Measurements from ENCODE around the gene PDE8A.

Gene PDE8A

DNA sequence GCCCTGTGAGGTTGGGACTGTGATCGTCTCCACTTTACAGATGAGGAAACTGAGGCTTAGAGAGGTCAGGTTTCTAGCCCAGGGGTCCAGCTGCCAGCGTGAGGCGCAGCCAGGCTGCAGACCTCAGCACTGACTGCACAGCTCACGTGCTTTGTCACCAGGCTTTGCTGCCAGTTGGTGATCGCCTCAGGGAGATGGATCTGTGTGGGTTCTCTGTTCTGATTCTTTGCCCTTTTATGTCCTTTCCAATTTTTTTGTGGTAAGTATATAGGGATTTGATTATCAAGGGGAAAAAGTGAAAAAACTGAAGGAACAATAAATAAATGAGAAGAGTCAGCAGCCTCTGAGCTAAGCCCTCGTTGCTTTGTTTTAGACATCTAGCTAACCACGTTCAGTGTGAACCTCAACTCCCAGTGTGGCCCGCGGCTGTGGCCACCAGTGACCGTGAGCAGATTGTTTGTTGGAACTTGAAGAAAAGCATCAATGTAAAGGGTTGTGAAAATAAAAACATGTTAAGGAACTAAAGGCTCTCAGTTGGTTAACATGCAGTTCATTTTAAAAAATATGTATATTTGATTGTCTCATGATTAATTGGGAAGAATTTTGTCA is 117.6 kb downstream of the PDE8A start:
- no peak for DNase-seq

DNA sequence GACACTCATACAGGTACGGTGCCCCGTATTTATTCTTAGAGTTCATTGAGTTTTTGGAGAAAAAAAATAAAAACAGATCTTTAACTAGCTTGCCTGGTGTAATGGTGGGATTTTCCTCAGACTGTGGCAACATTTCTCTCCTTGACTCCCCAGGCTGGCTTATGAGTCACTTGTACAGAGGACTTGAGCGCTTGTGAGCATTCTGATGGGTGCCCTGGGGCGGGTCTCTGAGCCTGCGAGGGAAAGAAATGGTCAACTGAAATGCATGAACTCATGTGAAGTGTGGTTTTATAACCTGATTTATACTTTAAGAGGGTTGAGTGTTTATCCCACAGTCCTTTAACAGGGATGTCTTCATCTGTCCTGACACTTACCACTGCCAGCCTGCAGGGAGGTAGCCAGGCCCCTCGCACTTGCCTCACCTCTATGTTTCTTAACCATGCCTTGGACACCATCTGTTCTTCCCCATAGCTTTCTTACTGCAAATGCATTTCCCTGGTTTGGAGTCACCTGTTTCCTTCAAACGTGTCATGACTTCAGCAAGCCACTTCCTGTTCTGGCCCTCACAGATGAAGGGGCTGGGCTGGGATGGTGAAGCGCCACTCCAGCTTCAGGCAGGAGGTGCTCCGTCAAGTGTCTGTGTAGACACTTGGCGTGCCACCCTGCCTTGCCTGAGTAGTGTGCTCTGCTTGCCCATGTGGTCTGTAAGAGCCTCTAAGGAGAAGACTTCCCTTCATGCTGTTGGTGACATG is 118.7 kb downstream of the PDE8A start:
- no peak for DNase-seq

DNA sequence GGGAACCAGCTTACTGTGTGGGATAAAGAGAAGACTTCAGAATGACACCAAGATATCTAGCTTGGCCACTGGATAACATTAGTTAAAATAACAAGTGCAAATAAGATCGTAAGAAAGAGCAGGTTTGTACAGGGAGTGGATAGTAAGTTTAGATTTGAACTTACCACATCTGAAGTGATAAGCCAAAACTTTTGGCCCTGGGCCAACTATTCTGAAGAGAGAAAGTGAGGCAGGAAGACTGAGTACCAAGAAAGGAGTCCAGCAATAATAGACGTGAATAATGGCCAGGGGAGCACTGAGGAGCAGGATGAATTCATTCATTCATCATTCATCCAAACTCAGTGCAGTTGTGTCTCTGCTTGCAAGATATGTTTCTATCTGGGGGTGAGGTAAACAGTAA is 122.9 kb downstream of the PDE8A start:
- DNase-seq = no peak

- no peak for DNase-seq
Measured at GRCh38 chr15:85108136-85108535, 126.5 kb downstream of the PDE8A start.

DNA sequence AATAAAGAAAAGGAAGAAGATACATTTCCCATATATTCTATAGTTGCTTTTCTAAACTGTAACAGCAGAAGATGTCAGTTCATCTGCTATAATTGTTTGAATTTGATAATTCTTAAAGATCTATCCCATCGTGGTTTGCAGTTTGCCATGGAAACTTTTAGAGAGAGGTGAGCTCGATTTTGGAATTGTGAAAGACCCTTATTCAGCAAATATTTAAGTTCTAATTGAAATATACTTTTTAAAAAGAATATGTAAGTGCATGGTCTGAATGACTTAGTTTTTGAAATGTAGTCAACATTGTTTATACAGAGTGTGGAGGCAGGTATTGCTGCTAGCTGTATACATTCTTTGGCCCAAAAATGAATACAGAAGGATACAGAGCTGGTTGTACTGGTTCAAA is 127.7 kb downstream of the PDE8A start:
- no peak for DNase-seq

- no peak for DNase-seq
Measured at GRCh38 chr15:85112997-85113396, 131.3 kb downstream of the PDE8A start.

DNA sequence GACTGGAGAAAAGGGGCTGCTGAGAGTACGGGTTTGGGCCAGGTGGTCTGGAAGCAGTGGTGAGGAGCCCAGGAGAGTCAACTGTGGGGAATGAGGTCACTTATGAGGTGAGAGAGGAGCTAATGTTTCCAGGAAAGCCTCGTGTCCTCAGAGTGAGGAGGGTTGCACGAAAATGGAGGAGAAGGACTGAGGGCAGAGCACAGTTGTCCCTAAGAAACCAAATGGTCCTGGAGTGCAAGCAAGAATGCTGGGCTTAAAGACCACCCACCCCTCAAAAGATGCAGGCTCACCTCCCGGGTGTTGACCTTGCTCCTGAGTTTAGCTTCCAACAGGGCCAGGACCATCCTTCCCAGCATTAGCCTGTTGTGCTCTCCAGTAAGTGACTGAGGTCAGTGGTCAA is 133.2 kb downstream of the PDE8A start:
- DNase-seq = no peak

DNA sequence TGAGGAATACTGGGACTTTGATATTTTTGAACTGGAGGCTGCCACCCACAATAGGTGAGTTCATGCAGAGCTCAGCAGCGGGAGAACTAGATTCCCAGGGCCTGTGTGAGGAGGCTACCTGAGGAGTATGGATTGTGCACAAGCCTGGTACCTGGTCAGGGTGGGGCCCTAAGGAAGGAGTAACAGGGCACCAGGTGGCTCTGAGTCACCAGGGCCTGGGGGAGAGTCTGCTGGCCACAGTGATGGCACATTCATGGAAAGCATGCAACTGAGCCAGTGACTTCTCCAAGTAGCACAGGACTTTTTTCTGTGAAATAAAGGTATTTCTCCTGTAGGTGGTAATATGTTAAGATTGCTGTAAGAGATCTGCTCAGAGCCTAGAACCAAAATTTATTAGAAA is 134.4 kb downstream of the PDE8A start:
- DNase-seq = no peak

DNA sequence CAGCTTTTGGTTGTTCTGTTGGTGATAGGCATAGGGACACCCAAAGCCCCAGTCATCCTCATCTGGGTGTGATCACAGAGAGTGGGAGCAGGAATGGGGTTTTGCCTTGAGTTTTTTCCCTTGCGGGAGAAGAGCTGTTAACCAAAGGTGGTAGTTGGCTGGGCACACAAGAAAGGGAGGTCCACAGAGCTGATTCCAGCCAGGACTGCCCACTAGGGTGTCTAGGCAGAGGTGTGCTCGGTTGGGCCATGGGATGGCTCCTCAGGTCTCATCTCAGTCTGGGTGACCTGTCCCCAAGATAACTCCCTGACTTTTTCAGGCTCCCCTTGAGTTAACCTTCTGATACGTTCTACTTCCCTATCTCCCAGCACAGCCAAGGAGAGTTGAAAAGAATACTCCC is 134.8 kb downstream of the PDE8A start:
- no peak for DNase-seq

GRCh38 chr15:85116925-85117646 is 135.4 kb downstream of the PDE8A start:
- no peak for DNase-seq

DNA sequence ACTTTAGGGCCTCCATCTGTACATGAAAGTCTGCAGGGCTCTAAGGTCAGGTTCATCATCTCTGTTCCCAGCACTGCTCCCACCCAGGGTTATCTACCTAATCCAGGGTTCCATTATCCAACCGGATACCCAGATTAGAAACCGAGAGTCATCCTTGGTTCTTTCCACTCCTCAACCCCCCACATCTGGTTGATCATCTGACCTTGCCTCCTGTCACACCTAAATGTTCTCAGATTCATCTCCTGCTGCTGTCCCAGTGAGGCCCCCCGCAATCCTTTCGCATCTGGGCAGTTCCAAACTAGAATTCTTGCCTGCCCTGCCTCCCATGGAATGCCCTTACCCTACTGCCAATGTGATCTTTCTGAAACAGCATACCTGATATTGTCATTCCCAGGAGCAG is 136.5 kb downstream of the PDE8A start:
- DNase-seq = no peak

DNA sequence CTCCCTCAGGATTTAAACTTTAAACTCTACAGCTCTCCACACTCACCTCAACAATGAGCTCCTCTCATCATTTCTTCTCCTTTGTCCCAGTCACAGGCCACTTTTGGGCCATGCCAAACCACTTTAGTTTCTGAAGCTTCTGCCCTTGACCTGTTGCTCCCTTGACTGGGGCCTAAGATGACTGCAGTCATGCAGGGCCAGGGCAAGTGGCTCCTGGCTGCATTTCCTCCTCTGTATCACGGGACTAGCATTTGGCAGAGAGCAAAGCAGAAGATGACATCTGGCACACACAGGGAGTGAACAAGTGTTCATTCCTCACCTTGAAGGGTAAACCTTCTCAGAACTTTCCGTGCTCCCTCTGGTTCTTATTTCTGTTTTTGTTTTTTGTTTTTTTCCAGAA is 136.9 kb downstream of the PDE8A start:
- no peak for DNase-seq

DNA sequence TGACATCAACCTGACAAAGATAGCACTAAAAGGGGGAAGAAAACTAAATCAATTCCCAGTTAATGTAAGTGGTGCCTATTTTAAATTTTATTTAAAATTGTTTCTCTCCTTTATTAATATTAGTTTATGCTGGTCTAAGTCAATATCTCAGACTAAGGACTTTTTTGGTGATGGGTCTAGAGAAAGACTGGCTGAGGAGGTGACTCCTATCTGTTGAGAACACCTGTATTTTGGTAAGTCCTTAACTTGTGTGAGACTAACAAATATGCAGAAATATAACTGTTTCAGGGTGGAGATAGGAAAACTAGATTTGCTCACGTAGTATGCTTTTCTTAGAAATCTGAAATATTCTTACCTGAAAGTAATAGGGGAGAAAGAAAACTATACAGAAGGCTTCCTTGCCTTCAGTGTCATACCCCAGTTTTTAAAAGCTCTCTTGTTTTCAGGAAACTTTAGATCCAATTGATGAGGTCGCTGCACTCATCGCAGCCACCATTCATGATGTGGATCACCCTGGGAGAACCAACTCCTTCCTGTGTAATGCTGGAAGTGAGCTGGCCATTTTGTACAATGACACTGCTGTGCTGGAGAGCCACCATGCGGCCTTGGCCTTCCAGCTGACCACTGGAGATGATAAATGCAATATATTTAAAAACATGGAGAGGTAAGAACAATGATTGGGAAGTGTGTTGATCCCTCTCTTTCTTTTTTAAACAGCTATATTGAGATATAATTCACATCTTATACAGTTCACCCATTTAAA is 138.9 kb downstream of the PDE8A start:
- no peak for DNase-seq

- DNase-seq = no peak
Measured at GRCh38 chr15:85124173-85124572, 142.5 kb downstream of the PDE8A start.

- DNase-seq = peak; percentile 50
Measured at GRCh38 chr15:85125056-85125661, 143.5 kb downstream of the PDE8A start.

GRCh38 chr15:85128621-85129020 is 147.0 kb downstream of the PDE8A start:
- no peak for DNase-seq

GRCh38 chr15:85129881-85130280 is 148.2 kb downstream of the PDE8A start:
- DNase-seq = no peak

DNA sequence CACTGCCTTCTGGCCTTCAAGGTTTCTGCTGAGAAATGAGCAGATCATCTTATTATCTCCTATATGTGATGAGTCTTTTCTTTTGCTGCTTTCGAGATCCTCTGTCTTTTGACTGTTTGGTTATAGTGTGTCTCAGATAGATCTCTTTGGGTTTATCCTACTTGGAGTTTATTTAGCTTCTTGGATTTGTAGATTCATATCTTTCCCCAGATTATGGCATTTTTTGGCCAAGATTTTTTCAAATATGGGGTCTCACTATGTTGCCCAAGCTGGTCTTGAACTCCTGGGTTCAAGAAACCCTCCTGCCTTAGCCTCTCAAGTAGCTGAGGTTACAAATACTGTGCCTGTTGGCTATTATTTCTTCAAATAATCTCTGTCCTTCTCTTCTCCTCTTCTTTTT is 150.3 kb downstream of the PDE8A start:
- DNase-seq = no peak

DNA sequence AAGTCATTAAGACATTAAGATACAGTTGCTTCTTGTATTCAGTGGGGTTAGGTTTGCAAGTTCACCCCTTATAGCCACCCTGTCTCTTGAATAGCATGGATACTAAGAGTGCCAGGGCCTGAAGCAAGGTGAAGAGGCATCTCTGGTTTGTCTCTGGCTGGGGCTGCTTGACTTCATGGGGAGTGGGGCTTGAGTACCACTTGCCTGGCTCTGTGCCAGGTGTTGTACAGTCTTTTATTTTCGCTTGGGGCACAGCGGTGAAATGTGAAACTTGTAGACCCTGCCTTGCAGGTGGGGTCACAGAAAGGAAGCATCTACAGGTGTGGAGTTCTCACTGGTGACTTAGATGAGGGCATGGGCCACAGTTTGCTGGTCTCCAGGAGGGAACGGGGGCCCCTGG is 152.1 kb downstream of the PDE8A start:
- no peak for DNase-seq

DNA sequence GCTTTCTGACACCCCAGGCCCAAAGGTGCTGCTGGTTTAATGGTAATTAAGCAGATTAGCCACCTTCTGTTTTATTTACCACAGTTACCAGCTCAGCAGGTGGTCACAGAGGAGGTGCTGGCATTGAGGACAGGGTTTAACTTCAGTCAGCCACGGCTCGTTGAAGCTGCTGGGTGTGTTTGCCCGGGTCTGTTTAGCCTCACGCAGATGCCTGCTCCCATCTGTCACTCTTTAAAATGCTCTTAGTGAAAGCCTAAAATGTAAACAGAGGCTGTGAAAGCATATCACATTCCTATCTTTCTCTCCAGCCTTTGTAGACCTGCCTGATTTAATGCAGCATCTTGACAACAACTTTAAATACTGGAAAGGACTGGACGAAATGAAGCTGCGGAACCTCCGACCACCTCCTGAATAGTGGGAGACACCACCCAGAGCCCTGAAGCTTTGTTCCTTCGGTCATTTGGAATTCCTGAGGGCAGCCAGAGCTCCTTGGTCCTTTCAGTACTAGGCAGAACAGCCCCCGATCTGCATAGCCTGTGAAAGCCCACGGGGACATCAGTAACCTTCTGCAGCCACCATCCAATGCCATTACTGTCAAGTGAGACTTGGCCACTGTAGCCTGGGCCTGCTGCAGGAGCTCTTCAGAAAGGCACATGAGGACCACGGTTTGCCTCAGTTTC is 156.0 kb downstream of the PDE8A start:
- no peak for DNase-seq

- no peak for DNase-seq
Measured at GRCh38 chr15:85139391-85139790, 157.7 kb downstream of the PDE8A start.

GRCh38 chr15:85141726-85142125 is 160.1 kb downstream of the PDE8A start:
- DNase-seq = peak; percentile 14
